B cell (primary cell): ENCODE measurements around the gene CISD2. TPM values are rescaled to one million over a fixed set of nuclear protein-coding genes. Genes with fewer than 3 reads are reported as not detected.
"Not testable (repeated sequence)": the region's sequence is repeated elsewhere in the genome, so short reads cannot be mapped to it uniquely, and the experiment has no call there.

Experiments used
- ATAC-seq: fragments of 200-7000 bp; cut with Tn5 transposase; one replicate; pipeline ENCODE4 v1.10.0; 2021; ENCODE audit warnings: low read depth, mild to moderate bottlenecking, moderate number of reproducible peaks, moderate library complexity
- CTCF ChIA-PET: fragments of 350-600 bp; sonication (Branson Sonifier 250); formaldehyde crosslinking; loops from one replicate; lab custom pipeline; 2021; ENCODE audit warnings: antibody characterized with exemption, inconsistent platforms; lab: Charles Lee
- POLR2A ChIA-PET: fragments of 350-600 bp; sonication (Branson Sonifier 250); formaldehyde crosslinking; loops from one replicate; lab custom pipeline; 2021; ENCODE audit warnings: antibody characterized with exemption; lab: Charles Lee
- DNase-seq: peaks from one replicate; pipeline ENCODE4 v3.0.0; 2013
- H2AFZ ChIP-seq: 2 replicates; pipeline ENCODE4 v1.6.1; 2012; ENCODE audit warnings: mild to moderate bottlenecking, low read depth, low read length; ENCODE audit not compliant: insufficient read depth, poor library complexity, severe bottlenecking
- H3K27ac ChIP-seq, 2 donors: 1 replicate in 1 of 2; 2 replicates in 1 of 2; pipeline ENCODE4 v1.5.1; 2012 to 2013; ENCODE audit warnings: low read length in 2 of 2, mild to moderate bottlenecking in 2 of 2, moderate library complexity in 1 of 2
- H3K27me3 ChIP-seq, 4 experiments: fragments of 200-600 bp in 1 of 4; sonication (generic) in 1 of 4; replicated peaks in 1 of 4; 1 replicate in 2 of 4; 2 replicates in 2 of 4; pipeline versions ENCODE4 v1.6.1 to v1.7.0; 2013 to 2016; ENCODE audit warnings: low read length in 3 of 4, mild to moderate bottlenecking in 2 of 4, mixed read lengths in 1 of 4, moderate library complexity in 1 of 4; ENCODE audit not compliant: insufficient read depth in 4 of 4, control insufficient read depth in 3 of 4; ENCODE audit errors: control extremely low read depth in 1 of 4
- H3K36me3 ChIP-seq, 2 experiments: replicated peaks in 1 of 2; 1 replicate in 1 of 2; 2 replicates in 1 of 2; pipeline versions ENCODE4 v1.6.1 to v1.7.1; 2013; ENCODE audit warnings: low read length in 1 of 2; ENCODE audit not compliant: insufficient read depth in 2 of 2, control insufficient read depth in 1 of 2; ENCODE audit errors: control extremely low read depth in 1 of 2, extremely low read depth in 1 of 2
- H3K4me1 ChIP-seq, 2 donors: fragments of 200-600 bp in 1 of 2; sonication (generic) in 1 of 2; 1 replicate in 1 of 2; 2 replicates in 1 of 2; pipeline versions ENCODE4 v1.5.1 to v1.6.1; 2013 to 2017; ENCODE audit warnings: low read length in 2 of 2; ENCODE audit not compliant: control insufficient read depth in 2 of 2, insufficient read depth in 2 of 2
- H3K4me2 ChIP-seq: replicated peaks from 2 replicates; pipeline ENCODE3; 2012; ENCODE audit warnings: mild to moderate bottlenecking, low read depth, low read length; ENCODE audit not compliant: poor library complexity, severe bottlenecking
- H3K4me3 ChIP-seq, 5 experiments: fragments of 200-600 bp in 1 of 5; sonication (generic) in 1 of 5; 1 replicate in 3 of 5; 2 replicates in 2 of 5; pipeline versions ENCODE4 v1.5.1 to v1.7.0; 2011 to 2016; ENCODE audit warnings: low read length in 4 of 5, mild to moderate bottlenecking in 4 of 5, low read depth in 2 of 5, control low read depth in 1 of 5, moderate library complexity in 1 of 5; ENCODE audit not compliant: insufficient read depth in 1 of 5; ENCODE audit errors: control extremely low read depth in 1 of 5, extremely low read depth in 1 of 5
- H3K79me2 ChIP-seq: fragments of 200-600 bp; sonication (generic); one replicate; pipeline ENCODE4 v1.6.0; 2016; ENCODE audit warnings: low read length; ENCODE audit not compliant: control insufficient read depth, insufficient read depth
- H3K9ac ChIP-seq: fragments of 200-600 bp; sonication (generic); 2 replicates; pipeline ENCODE4 v1.6.1; 2017; ENCODE audit warnings: mild to moderate bottlenecking, low read length, moderate library complexity
- H3K9me3 ChIP-seq, 3 donors: one replicate each; pipeline versions ENCODE4 v1.6.1 to v1.7.1; 2013; ENCODE audit warnings: low read length in 2 of 3; ENCODE audit not compliant: control insufficient read depth in 2 of 3, insufficient read depth in 1 of 3; ENCODE audit errors: control extremely low read depth in 1 of 3
- H4K20me1 ChIP-seq: 2 replicates; pipeline ENCODE4 v1.6.0; 2012; ENCODE audit warnings: mild to moderate bottlenecking, low read length; ENCODE audit not compliant: insufficient read depth, control insufficient read depth, poor library complexity, severe bottlenecking
- H3K27ac Mint-ChIP-seq: one replicate; pipeline ENCODE4 v1.8.0; 2021; ENCODE audit warnings: mixed read lengths
- H3K27me3 Mint-ChIP-seq: one replicate; pipeline ENCODE4 v1.8.0; 2021; ENCODE audit warnings: mixed read lengths
- H3K4me1 Mint-ChIP-seq: one replicate; pipeline ENCODE4 v1.8.0; 2021; ENCODE audit warnings: mixed read lengths
- H3K4me3 Mint-ChIP-seq: one replicate; pipeline ENCODE4 v1.8.0; 2021; ENCODE audit warnings: mixed read lengths
- H3K9me3 Mint-ChIP-seq: one replicate; pipeline ENCODE4 v1.8.0; 2022; ENCODE audit warnings: mixed read lengths; ENCODE audit not compliant: insufficient read depth
- EZH2 ChIP-seq: IDR thresholded peaks from 2 replicates; pipeline ENCODE4 v1.6.1; 2012; ENCODE audit warnings: borderline replicate concordance, low read depth, mild to moderate bottlenecking, moderate library complexity, low read length; ENCODE audit not compliant: insufficient read depth, poor library complexity, severe bottlenecking
- WGBS: methylation state at CpG from one replicate; pipeline ENCODE4 v1.1.5; 2013; ENCODE audit warnings: missing lambda C conversion rate; ENCODE audit not compliant: insufficient coverage; 5-methylcytosine and 5-hydroxymethylcytosine counted together
- intact Hi-C: fragments of 100-400 bp; cut with micrococcal nuclease; formaldehyde crosslinking; loops from one replicate; pipeline ENCODE4 v1.10.0; 2022
- polyA plus RNA-seq: library from polyadenylated mRNA; depleted of rRNA; stranded (reverse); fragments of >200 nt; gene quantifications from 2 replicates; pipeline ENCODE4 v1.2.3, GENCODE V29; 2012
- total RNA-seq, 2 donors: library from RNA; stranded (reverse); fragments of 120-200 nt in 1 of 2; gene quantifications; 1 replicate in 1 of 2; 2 replicates in 1 of 2; pipeline versions ENCODE4 v1.2.3 to v1.2.4, GENCODE V29; 2013 to 2022
- TF ChIP-seq, protein P1 (sequence below): fragments of 200-600 bp; IDR thresholded peaks from one replicate; pipeline ENCODE4 v1.8.0; 2022; ENCODE audit warnings: antibody characterized with exemption, mild to moderate bottlenecking

CISD2 gene
- total and polyA plus RNA-seq, 2 donors (not counting 1 experiment from before 2014, with no cell fraction given), result 5.0 to 16.0 TPM

- H3K79me2 ChIP-seq, H3K27me3 ChIP-seq, H3K9me3 ChIP-seq, H3K36me3 ChIP-seq, H3K4me3 ChIP-seq, H3K27me3 Mint-ChIP-seq, H3K9me3 Mint-ChIP-seq, CTCF ChIA-PET, H3K9ac ChIP-seq, H2AFZ ChIP-seq, H4K20me1 ChIP-seq, H3K4me1 Mint-ChIP-seq, H3K4me2 ChIP-seq, H3K4me1 ChIP-seq, DNase-seq, H3K27ac Mint-ChIP-seq, ATAC-seq, intact Hi-C loops, H3K27ac ChIP-seq, H3K4me3 Mint-ChIP-seq, POLR2A ChIA-PET: not testable (repeated sequence)
- WGBS, result no CpG with 5 or more reads among the region's 5 CpGs
These were observed 27.8 kb downstream of the CISD2 start for GRCh38 chr4:102896547-102896946.

DNA sequence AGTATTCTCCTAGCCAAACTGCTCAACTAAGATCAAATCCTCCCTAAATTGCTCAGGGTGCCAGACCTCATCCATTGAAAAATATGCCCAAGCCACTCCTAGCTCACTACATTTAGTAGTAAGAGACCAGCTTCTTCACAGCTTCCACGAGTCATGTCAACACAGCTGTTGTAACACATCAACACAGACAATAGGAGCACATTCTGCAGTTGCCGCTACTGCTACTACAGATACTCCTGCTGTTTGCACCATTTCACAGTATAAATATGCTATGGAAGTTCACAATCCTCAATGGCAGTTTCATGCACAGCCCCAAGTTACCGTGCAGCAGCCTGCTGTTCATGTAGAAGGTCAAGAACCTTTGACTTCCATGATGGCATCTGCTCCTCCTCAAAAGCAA is 28.8 kb downstream of the CISD2 start:
- H4K20me1 ChIP-seq, CTCF ChIA-PET, H3K4me2 ChIP-seq, H3K9ac ChIP-seq, H3K27me3 ChIP-seq, H3K27ac Mint-ChIP-seq, DNase-seq, H3K27ac ChIP-seq, H3K4me1 ChIP-seq, H3K4me3 Mint-ChIP-seq, H3K9me3 ChIP-seq, H3K4me1 Mint-ChIP-seq, H3K27me3 Mint-ChIP-seq, H2AFZ ChIP-seq, POLR2A ChIA-PET, intact Hi-C loops, H3K79me2 ChIP-seq, ATAC-seq, H3K9me3 Mint-ChIP-seq, H3K36me3 ChIP-seq, H3K4me3 ChIP-seq: not testable (repeated sequence)
- WGBS, result 100% methylated on average over 2 of the region's 3 CpGs

- no peaks in the 10 kb centered on the region for H3K27me3 Mint-ChIP-seq
These were observed 33.0 kb downstream of the CISD2 start for GRCh38 chr4:102901804-102902203.

More at GRCh38 chr4:102901804-102902203, 33.0 kb downstream of the CISD2 start:
- no peak overlapping the region for H2AFZ ChIP-seq
- POLR2A ChIA-PET, result no interaction called here
- ATAC-seq (no peak), DNase-seq (no peak)
- CTCF ChIA-PET, result no interaction called here
- Mint-ChIP-seq H3K4me3 (no peak overlapping the region), H3K27ac (no peak overlapping the region), H3K4me1 (no peaks in the 10 kb centered on the region), H3K9me3 (no peaks in the 10 kb centered on the region)
- intact Hi-C loops, result no loop called here
- no peak overlapping the region for H3K9ac ChIP-seq
- no peaks in the 10 kb centered on the region for H3K9me3 ChIP-seq
- H4K20me1 ChIP-seq, result no peaks in the 10 kb centered on the region
- no peaks in the 10 kb centered on the region for H3K27me3 ChIP-seq
- TF ChIP-seq EZH2, result no peak
- TF ChIP-seq, protein P1, sequence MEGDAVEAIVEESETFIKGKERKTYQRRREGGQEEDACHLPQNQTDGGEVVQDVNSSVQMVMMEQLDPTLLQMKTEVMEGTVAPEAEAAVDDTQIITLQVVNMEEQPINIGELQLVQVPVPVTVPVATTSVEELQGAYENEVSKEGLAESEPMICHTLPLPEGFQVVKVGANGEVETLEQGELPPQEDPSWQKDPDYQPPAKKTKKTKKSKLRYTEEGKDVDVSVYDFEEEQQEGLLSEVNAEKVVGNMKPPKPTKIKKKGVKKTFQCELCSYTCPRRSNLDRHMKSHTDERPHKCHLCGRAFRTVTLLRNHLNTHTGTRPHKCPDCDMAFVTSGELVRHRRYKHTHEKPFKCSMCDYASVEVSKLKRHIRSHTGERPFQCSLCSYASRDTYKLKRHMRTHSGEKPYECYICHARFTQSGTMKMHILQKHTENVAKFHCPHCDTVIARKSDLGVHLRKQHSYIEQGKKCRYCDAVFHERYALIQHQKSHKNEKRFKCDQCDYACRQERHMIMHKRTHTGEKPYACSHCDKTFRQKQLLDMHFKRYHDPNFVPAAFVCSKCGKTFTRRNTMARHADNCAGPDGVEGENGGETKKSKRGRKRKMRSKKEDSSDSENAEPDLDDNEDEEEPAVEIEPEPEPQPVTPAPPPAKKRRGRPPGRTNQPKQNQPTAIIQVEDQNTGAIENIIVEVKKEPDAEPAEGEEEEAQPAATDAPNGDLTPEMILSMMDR, result no peak
- no peak overlapping the region for H3K27ac ChIP-seq
- H3K4me3 ChIP-seq, result no peak overlapping the region
- no peaks in the 10 kb centered on the region for H3K36me3 ChIP-seq
- H3K79me2 ChIP-seq, result no peaks in the 10 kb centered on the region
- no peaks in the 10 kb centered on the region for H3K4me1 ChIP-seq
- H3K4me2 ChIP-seq, result no peak overlapping the region
- WGBS, result no CpG with 5 or more reads among the region's 2 CpGs
